Kidney (tissue), 22 donors: Measurements from ENCODE around the gene UBTF. TPM values are rescaled to one million over a fixed set of nuclear protein-coding genes. Genes with fewer than 3 reads are reported as not detected.
A peak's percentile ranks its signal among the peaks of the same experiment; 100 is the strongest.

Experiments
- DNase-seq, 5 donors: peaks; one replicate each; pipeline ENCODE4 v3.0.0-alpha.2; 2013 to 2020
- FAIRE-seq: peaks from 2 replicates; lab custom pipeline; 2012; peaks lifted over from hg19 to GRCh38; lab: Jason Lieb, UNC
- H3K27ac ChIP-seq, 2 donors: one replicate each; pipeline ENCODE4 v1.7.0; 2013; ENCODE audit warnings: low read depth in 2 of 2, low read length in 2 of 2, inconsistent platforms in 1 of 2
- H3K27me3 ChIP-seq: one replicate; pipeline ENCODE4 v1.7.1; 2013; ENCODE audit warnings: low read length, inconsistent platforms; ENCODE audit not compliant: control insufficient read depth, insufficient read depth
- H3K36me3 ChIP-seq, 3 donors: one replicate each; pipeline versions ENCODE4 v1.7.0 to v1.7.1; 2013; ENCODE audit warnings: low read length in 3 of 3, control low read depth in 1 of 3, inconsistent platforms in 1 of 3; ENCODE audit not compliant: insufficient read depth in 3 of 3, control insufficient read depth in 2 of 3
- H3K4me1 ChIP-seq, 3 donors: one replicate each; pipeline versions ENCODE4 v1.7.0 to v1.7.1; 2013; ENCODE audit warnings: low read length in 3 of 3, inconsistent platforms in 1 of 3, low read depth in 1 of 3; ENCODE audit not compliant: control insufficient read depth in 2 of 3, insufficient read depth in 2 of 3
- H3K4me3 ChIP-seq, 3 donors: one replicate each; pipeline versions ENCODE4 v1.7.0 to v1.8.1; 2013; ENCODE audit warnings: low read length in 3 of 3, control low read depth in 1 of 3, inconsistent platforms in 1 of 3
- H3K9ac ChIP-seq, 3 donors: one replicate each; pipeline versions ENCODE4 v1.7.0 to v1.7.1; 2013; ENCODE audit warnings: low read length in 3 of 3, control low read depth in 1 of 3, inconsistent platforms in 1 of 3
- H3K9me3 ChIP-seq, 3 donors: one replicate each; pipeline versions ENCODE4 v1.7.0 to v1.7.1; 2013; ENCODE audit warnings: low read length in 3 of 3, control low read depth in 1 of 3, inconsistent platforms in 1 of 3; ENCODE audit not compliant: control insufficient read depth in 2 of 3, insufficient read depth in 1 of 3
- CTCF ChIP-seq: IDR thresholded peaks from 3 replicates; pipeline ENCODE4 v1.5.1; 2012; ENCODE audit warnings: mild to moderate bottlenecking, moderate library complexity, borderline replicate concordance; ENCODE audit not compliant: insufficient read depth; ENCODE audit errors: extremely low read depth
- intact Hi-C: fragments of 100-400 bp; cut with DNase I; formaldehyde crosslinking; loops from one replicate; pipeline ENCODE4 v1.11.1; 2022
- long read RNA-seq, 10 donors: library from polyadenylated mRNA in 1 of 10; unstranded in 1 of 10; transcript quantifications; one replicate each; pipeline ENCODE4 v2.0.0 and lab custom pipeline, GENCODE V29; 2021 to 2026
- polyA plus RNA-seq: library from polyadenylated mRNA; stranded (reverse); fragments of 350-450 nt; fragmentation: Illumina TruSeq; extraction: RNeasy Lipid Tissue Mini Kit (QIAGEN cat#74804); gene quantifications from one replicate; pipeline ENCODE4 v1.2.3, GENCODE V29; 2014; ENCODE audit warnings: low read depth, low replicate concordance; ENCODE audit not compliant: insufficient read depth
- total RNA-seq: library from RNA; stranded (reverse); fragmentation: NEBNext Ultra II Directional; extraction: Animal tissue kit (Norgen Biotek cat#: 25700); gene quantifications from one replicate; pipeline ENCODE4 v1.2.1, GENCODE V29; 2021
- donor health status: control.
- donor health status: control.
- donor health status: control.
- donor health status: control.
- donor health status: control.
- donor health status: DM: yes; HTN: yes; CAD: no.
- donor health status: Normal renal cell carcinoma (clear cell type).

UBTF gene
- 98.8 TPM for total RNA-seq
- polyA plus RNA-seq = 46.1 TPM
- long read RNA-seq, donor 1, partial matches to known transcripts = 5 of 9 reads
- long read RNA-seq, donor 1, other reads (novel, unspliced or antisense) = 0 of 9 reads
- long read RNA-seq, donor 2, full-length matches to known transcripts = 4 of 4 reads
- long read RNA-seq, donor 2, partial matches to known transcripts = 0 of 4 reads
- long read RNA-seq, donor 2, other reads (novel, unspliced or antisense) = 0 of 4 reads
- long read RNA-seq, donor 3, full-length matches to known transcripts = 3 of 11 reads
- long read RNA-seq, donor 3, partial matches to known transcripts = 8 of 11 reads
- long read RNA-seq, donor 3, other reads (novel, unspliced or antisense) = 0 of 11 reads
- long read RNA-seq, donor 4, full-length matches to known transcripts = 9 of 19 reads
- long read RNA-seq, donor 4, partial matches to known transcripts = 10 of 19 reads
- long read RNA-seq, donor 4, other reads (novel, unspliced or antisense) = 0 of 19 reads
- long read RNA-seq, donor 5 = 0 reads
- long read RNA-seq, donor 6, partial matches to known transcripts = 0 of 1 reads
- long read RNA-seq, donor 6, other reads (novel, unspliced or antisense) = 0 of 1 reads
- long read RNA-seq, donor 7, full-length matches to known transcripts = 23 of 70 reads
- long read RNA-seq, donor 7, partial matches to known transcripts = 18 of 70 reads
- long read RNA-seq, donor 7, other reads (novel, unspliced or antisense) = 29 of 70 reads
- long read RNA-seq, donor 8, partial matches to known transcripts = 5 of 6 reads
- long read RNA-seq, donor 8, other reads (novel, unspliced or antisense) = 0 of 6 reads
- long read RNA-seq, donor 9, partial matches to known transcripts = 0 of 1 reads
- long read RNA-seq, donor 9, other reads (novel, unspliced or antisense) = 0 of 1 reads
- long read RNA-seq, donor 10, full-length matches to known transcripts = 7 of 7 reads
- long read RNA-seq, donor 10, partial matches to known transcripts = 0 of 7 reads
- long read RNA-seq, donor 10, other reads (novel, unspliced or antisense) = 0 of 7 reads

GRCh38 chr17:44219616-44220212 is at the start of gene UBTF:
Gene UBTF (minus strand): TSS chr17:44219675. CDS start chr17:44218229, 1,446 bp downstream.
- H3K9me3 ChIP-seq = no peaks in the 10 kb centered on the region
- FAIRE-seq (no peak), DNase-seq (peak; percentile 82 to 93 (median 91))
- peaks cover 6 to 35% (median 30%) of the 10 kb centered on the region in 3 donors for H3K4me1 ChIP-seq
- H3K36me3 ChIP-seq = peaks cover 21 to 23% (median 22%) of the 10 kb centered on the region in 3 donors
- peak; percentile 4 for TF ChIP-seq CTCF
- H3K27me3 ChIP-seq = no peaks in the 10 kb centered on the region
- peak within 1 kb of the TSS; percentile 53 to 83 (median 74) for H3K4me3 ChIP-seq
- H3K27ac ChIP-seq = peak within 1 kb of the TSS; percentile 95 to 96
- intact Hi-C loops = no loop called here
- peak within 1 kb of the TSS in 2 of 3 donors; percentile 87 to 90 for H3K9ac ChIP-seq

- Histone ChIP-seq H3K36me3 (no peaks in the 10 kb centered on the region), H3K9me3 (no peaks in the 10 kb centered on the region), H3K9ac (no peak overlapping the region), H3K27me3 (no peaks in the 10 kb centered on the region), H3K4me1 (peaks cover 0 to 3% (median 0%) of the 10 kb centered on the region in 3 donors), H3K4me3 (no peak overlapping the region), H3K27ac (no peak overlapping the region)
- intact Hi-C loops = no loop called here
- DNase-seq = no peak
- TF ChIP-seq CTCF = no peak
- FAIRE-seq = no peak
Observed at GRCh38 chr17:44268709-44269534, 49.4 kb upstream of the UBTF start.
